OCI-LY1 (cell line): Measurements from ENCODE around the gene TMEM200A.

Experiments
- CTCF ChIP-seq: fragments of 200-600 bp; sonication (generic), shearing (Covaris generic); IDR thresholded peaks from 2 replicates; pipeline ENCODE4 v1.5.1; 2017; ENCODE audit warnings: mild to moderate bottlenecking, antibody characterized with exemption, low read length, moderate library complexity, mixed read lengths
- EZH2 ChIP-seq: fragments of 200-600 bp; sonication (generic), shearing (Covaris generic); IDR thresholded peaks from 2 replicates; pipeline ENCODE4 v1.8.0; 2017; ENCODE audit warnings: borderline replicate concordance, mixed run types, mild to moderate bottlenecking, antibody characterized with exemption, low read length, moderate library complexity, mixed read lengths

- TF ChIP-seq CTCF, result no peak
- no peak for TF ChIP-seq EZH2
Measured at GRCh38 chr6:130376936-130377335, 11.1 kb downstream of the TMEM200A start.
